NCI-H2227 (cell line): Measurements from ENCODE around the gene PCSK5.
"Not testable (repeated sequence)": the region's sequence is repeated elsewhere in the genome, so short reads cannot be mapped to it uniquely, and the experiment has no call there.

Source experiments
- DNase-seq: peaks from one replicate; lab custom pipeline; 2025; ENCODE audit not compliant: unreplicated experiment; lab: John Stamatoyannopoulos, UW

PCSK5 gene

GRCh38 chr9:76044266-76044819, 153.9 kb downstream of the PCSK5 start:
- no peak for DNase-seq

- DNase-seq, result no peak
These were observed 154.7 kb downstream of the PCSK5 start for GRCh38 chr9:76045221-76045620.

DNA sequence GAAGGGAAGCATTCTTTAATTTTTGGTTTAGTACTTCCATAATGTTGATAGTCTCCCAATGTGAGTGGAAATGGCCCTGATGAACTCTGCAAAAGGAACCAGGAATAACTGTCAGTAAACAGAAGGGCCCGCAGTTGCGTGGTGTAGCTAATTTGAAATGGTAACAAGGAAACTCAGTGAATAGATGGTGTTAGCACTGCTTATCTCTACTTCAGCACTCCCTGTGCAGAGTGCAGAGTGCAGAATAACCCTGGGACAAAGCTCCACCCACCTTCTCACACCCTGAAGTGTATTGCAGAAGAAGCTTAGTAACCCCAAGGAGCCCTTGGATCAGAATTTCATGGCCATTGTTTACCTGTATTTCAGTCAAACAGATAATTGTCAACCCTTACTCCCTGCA, 158.9 kb downstream of the PCSK5 start:
- no peak for DNase-seq

DNA sequence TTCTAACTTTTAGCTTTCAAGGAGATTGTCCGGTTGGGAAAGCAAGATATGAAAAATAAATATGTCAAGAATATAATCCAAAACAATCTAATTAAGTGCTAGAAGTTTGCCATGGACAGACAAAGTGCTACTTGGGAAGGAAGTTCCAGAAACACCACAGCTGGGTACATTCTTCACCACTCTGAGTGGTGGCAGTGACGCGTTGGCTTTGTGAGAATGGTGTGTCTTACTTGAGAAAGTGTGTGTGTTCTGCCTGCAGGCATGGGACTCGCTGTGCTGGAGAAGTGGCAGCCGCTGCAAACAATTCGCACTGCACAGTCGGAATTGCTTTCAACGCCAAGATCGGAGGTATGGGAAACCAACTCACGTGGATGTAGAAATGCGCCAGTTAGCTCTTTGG, 177.2 kb downstream of the PCSK5 start:
- no peak for DNase-seq

- no peak for DNase-seq
These were observed 187.1 kb downstream of the PCSK5 start for GRCh38 chr9:76077537-76077936.

DNA sequence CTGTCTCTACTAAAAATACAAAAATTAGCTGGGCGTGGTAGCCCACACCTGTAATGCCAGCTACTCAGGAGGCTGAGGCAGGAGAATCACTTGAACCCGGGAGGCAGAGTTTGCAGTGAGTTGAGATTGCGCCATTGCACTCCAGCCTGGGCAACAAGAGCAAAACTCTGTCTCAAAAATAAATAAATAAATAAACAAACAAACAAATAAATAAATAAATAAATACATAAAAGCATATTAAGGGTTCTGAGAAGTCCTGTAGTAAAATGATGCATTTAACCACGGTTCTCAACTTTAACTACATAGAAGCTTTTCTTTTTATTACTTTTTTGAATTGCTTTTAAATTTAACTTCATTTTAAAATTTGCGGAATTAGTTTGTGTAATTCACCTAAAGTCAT, 190.8 kb downstream of the PCSK5 start:
- not testable (repeated sequence) for DNase-seq

- DNase-seq, result no peak
These were observed 191.6 kb downstream of the PCSK5 start for GRCh38 chr9:76082057-76082456.

GRCh38 chr9:76085596-76085995, 195.1 kb downstream of the PCSK5 start:
- no peak for DNase-seq

GRCh38 chr9:76086539-76086938, 196.1 kb downstream of the PCSK5 start:
- no peak for DNase-seq

GRCh38 chr9:76087976-76088375, 197.5 kb downstream of the PCSK5 start:
- DNase-seq, result no peak

DNA sequence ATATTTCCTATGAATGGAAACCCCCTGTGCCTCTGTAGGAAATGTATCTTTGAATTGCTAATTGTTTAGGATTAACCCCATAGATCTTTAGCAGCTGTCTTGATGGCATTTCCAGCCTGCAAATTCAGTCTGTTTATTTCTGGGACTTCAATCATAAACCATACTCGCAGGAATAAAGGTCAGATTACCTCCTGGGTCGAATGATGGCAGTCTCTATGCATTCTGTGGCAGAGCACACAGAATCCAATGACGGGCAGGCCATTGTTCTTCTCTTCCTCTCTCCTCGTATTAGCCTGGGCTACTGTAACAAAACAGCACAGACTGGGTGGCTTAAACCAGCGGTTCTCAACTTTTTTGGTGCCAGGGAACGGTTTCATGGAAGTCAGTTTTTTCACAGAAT, 199.9 kb downstream of the PCSK5 start:
- no peak for DNase-seq

GRCh38 chr9:76090909-76091308, 200.4 kb downstream of the PCSK5 start:
- DNase-seq, result no peak

- DNase-seq, result no peak
These were observed 202.1 kb downstream of the PCSK5 start for GRCh38 chr9:76092572-76092971.

GRCh38 chr9:76095585-76095984, 205.1 kb downstream of the PCSK5 start:
- DNase-seq, result no peak

- no peak for DNase-seq
These were observed 209.0 kb downstream of the PCSK5 start for GRCh38 chr9:76099516-76099915.

- no peak for DNase-seq
These were observed 210.6 kb downstream of the PCSK5 start for GRCh38 chr9:76101075-76101474.

DNA sequence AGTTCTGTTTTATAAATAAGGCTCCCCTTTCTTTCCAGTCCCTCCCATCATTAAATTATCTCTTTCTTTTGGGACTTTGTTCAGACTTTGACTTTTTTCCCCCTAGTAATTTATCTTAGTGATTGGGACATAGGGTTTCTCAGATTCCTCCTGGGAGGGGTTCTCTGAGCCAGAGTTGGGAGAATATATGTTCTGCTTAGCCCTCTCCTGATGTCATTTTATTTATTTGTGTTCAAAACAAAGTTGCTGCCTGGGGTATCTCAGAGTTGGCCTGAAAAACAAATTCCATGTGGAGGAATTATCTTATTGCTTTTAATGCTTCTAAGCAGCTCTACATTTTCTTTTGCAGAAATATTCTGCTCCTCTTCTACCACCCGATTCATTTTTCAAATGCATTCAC, 211.0 kb downstream of the PCSK5 start:
- no peak for DNase-seq

- DNase-seq, result no peak
These were observed 211.5 kb downstream of the PCSK5 start for GRCh38 chr9:76101947-76102346.

GRCh38 chr9:76103531-76104315, 213.2 kb downstream of the PCSK5 start:
- no peak for DNase-seq

DNA sequence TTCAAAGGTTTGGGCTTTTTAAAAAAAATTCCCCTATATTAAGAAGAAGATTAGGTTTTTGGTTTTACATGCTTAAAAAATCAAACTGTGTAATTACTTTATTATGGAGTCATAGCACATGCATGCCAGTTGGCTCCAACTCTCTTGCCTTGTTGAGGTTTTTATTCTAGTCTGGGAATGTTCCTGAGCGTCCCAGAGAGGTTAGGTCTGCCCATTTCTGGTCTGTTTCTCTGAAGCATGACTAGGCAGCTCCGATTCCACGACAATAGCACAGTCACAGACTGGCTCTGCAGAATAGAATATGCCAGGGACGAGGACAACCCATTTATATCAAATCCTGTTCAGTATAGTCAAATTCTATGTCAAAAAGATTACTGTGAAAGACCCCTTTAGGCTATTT, 217.0 kb downstream of the PCSK5 start:
- DNase-seq, result no peak

DNA sequence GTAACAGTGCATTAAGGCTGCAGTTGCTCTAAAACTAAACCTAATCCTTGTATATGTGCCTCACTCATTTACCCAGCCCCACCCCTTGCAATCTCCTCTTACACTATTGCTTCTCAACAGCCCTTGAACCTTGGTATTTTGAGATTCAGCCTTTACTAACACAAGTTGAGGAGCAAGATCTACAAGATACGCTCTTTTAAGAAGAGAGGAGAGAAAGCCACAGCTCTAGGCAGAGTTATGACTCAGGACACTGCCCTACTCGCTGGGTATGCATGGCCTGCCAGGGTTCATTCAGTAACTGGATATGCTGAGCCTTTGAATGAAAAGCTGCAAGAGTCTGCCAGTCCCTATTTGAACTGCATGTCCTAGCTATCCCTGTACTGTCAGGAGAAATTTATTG, 219.5 kb downstream of the PCSK5 start:
- DNase-seq, result no peak

DNA sequence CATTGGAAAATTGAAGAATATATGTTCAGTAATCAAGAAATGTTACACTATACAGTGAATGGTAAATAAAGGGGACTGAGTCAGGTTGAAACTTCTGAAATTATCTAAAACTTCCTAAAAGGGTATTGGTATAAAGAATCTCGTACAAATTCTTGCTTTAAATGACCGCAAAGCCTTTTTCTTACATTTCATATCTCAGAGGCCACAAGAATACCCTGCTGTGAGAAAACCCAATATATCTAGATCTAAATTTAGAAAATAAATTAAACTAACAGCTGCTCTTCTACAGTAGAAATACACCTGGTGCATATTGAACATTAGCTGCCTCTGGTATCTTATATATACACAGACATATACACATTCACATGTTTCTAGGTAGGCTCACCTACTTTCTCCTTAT, 221.7 kb downstream of the PCSK5 start:
- DNase-seq, result no peak

- DNase-seq, result no peak
These were observed 223.7 kb downstream of the PCSK5 start for GRCh38 chr9:76114144-76114543.
